Measurements from ENCODE around the gene TSSK6.

GRCh38 chr19:19538785-19539166 is 23.4 kb upstream of the TSSK6 start:
- TF ChIP-seq PRDM15 (CRISPR knock-in tag; IDR thresholded peaks at IDR 0.05) (no peak), E2F4 (IDR thresholded peaks at IDR 0.05; ENCODE audit: low read depth, low read length) (no peak), EZH2 (IDR thresholded peaks at IDR 0.05; ENCODE audit: borderline replicate concordance, control insufficient read depth, low read depth, low read length) (no peak), TCF3 (IDR thresholded peaks at IDR 0.05; ENCODE audit: borderline replicate concordance, insufficient read depth, low read depth, low read length) (no peak), CHD2 (IDR thresholded peaks at IDR 0.05; ENCODE audit: borderline replicate concordance, low read depth, low read length) (no peak), CTCF (IDR thresholded peaks at IDR 0.05 in 2 of 3, conservative IDR thresholded peaks at IDR 0.05 in 1 of 3; ENCODE audit: control insufficient read depth in 2 of 3, extremely low read depth in 1 of 3, insufficient read depth in 1 of 3, low read depth in 3 of 3, low read length in 3 of 3) (no peak), GABPA (IDR thresholded peaks at IDR 0.05; ENCODE audit: low read depth) (no peak), BHLHE40 (IDR thresholded peaks at IDR 0.05; ENCODE audit: borderline replicate concordance in 1 of 2, low read depth in 2 of 2, low read length in 1 of 2) (no peak), ZNF207 (IDR thresholded peaks at IDR 0.05; ENCODE audit: borderline replicate concordance) (no peak), KDM1A (IDR thresholded peaks at IDR 0.05; ENCODE audit: borderline replicate concordance) (no peak)

Data from GM12878 (cell line).